GM21367 (cell line): ENCODE results near the gene KIF3A.
"Not testable (repeated sequence)": the region's sequence is repeated elsewhere in the genome, so short reads cannot be mapped to it uniquely, and the experiment has no call there.

Experiments used
- ATAC-seq: cut with Tn5 transposase; IDR thresholded peaks from one replicate; pipeline ENCODE4 v1.9.1; 2021; ENCODE audit not compliant: unreplicated experiment

KIF3A gene

DNA sequence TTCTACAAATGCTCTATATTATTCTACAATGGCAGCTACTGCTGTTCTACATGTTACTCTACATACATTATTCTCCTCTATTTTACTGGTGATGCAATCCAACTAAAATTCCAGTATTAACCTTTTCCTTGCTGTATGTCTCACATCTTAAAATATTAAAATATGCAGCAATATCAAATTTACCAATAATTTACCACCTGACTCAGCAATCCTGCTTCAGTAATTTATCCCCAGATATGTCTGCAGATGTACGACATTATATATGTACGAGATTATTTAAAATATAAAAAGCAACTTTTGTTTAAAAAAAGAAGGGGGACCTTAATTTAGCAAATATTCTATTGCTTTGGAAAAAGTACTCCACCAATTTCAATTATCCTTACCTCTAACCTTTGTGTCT, 11.6 kb downstream of the KIF3A start:
- ATAC-seq: no peak

DNA sequence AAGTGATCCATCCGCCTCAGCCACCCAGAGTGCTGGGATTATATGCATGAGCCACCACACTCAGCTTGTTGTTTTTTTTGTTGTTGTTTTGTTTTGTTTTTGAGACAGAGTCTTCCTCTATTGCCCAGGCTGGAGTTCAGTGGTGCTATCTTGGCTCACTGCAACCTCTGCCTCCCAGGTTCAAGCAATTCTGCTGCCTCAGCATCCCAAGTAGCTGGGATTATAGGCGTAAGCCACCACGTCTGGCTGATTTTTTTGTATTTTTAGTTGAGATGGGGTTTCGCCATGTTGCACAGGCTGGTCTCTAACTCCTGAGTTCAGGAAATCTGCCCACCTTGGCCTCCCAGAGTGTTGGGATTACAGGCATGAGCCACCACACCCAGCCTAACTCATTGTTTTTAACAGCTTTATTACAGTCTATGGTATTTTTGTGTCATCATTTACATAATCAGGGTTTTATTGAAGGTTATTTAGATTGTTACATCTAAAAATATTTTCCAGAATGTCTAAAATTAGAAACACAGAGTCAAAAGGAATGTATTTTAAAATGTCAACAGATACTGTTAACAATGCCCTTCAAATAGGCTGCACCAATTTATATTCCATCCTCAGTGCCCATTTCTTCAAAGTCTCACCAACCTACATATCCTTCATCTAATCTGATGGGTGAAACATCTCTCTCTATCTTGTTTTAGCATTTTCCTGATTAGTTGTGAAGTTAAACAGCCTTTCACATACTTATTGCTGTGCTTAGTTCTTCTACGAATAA, 18.6 kb downstream of the KIF3A start:
- ATAC-seq: no peak

DNA sequence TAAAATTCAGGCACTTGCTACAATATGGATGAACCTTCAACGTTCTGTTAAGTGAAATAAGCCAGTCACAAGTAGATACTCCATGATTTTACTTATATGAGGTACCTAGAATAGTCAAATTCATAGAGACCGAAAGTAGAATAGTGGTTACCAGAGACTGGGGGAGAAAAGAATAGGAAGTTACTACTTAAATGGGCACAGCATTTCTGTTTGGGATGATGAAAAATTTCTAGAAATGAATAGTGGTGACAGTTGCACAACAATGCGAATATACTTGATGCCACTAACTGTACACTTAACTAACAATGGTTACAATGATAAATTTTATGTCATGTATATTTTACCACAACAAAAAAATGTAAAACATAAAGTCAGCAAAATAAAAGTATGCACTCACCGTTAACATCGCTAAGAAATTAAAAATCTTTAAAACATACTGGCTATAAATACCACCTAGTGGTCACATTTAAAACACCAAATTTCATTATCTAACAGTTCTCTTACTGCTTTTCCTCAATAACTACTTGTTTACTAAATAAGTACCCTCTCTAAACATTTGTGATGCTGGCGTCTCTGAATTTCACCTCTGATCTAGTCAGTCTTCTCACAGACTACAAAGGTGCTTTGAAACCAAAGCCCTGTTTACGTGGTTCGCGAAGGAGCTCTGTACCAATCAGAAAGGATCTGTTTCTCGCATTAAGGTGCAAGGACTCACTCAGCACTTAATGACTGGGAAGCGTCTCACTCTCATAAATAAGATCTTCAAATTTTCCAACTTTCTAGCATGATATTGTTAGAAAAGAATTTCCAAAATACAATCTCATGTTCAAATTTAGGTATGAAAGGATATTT, 22.7 kb downstream of the KIF3A start:
- ATAC-seq: no peak

DNA sequence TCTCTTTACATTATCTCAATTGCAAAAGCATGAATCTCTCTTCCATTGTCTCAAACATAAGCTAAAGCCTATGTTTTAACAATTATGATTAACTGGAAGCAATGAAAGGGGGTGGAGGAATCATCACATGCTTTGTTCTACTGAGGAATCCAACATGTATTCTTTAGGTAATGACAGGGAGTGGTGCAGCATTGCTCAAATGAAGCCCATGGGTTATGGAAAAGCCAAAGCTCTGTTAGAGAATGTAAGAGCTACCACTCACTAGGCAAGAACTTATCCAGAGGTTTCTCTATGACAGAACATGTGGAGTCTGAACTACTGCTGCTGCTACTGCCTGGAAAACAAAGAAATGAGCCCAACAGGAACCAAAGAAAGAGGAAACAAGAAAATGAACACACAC, 28.7 kb downstream of the KIF3A start:
- no peak for ATAC-seq

DNA sequence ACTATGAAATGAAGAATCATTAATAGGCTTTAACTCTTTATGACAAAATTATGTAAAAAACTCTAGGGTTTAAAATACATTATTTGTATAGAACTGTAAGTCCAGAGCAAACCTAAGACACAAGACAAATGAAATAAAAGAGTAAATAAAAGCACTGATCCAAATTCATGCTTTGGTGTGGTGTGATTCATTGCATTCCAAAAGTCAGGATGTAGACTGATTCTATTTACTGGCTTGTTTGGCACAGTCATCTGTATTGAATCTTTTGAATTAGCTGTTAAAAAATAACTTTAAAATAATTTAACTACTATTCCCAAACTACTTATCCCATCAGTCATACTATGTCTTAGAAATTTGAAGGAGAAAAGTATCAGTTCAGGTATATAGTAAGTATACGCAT, 32.5 kb downstream of the KIF3A start:
- no peak for ATAC-seq

DNA sequence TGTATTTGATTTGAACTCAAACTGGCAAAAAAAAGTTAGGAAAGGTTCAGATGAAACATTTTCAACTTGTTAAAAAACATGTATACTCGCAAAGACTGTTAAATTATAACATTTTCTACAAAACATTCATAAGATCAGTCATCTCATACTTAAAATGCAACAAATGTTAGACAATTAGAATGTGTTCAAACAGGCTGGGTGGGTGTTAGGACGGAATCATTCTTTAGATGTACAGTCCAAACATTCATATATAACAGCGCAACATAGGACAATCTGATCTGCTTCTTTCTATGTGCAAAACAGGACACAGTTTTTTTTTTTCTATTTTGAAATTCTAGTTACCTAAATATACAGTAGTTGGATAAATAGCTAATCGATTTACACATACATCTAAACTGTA, 41.4 kb downstream of the KIF3A start:
- no peak for ATAC-seq

DNA sequence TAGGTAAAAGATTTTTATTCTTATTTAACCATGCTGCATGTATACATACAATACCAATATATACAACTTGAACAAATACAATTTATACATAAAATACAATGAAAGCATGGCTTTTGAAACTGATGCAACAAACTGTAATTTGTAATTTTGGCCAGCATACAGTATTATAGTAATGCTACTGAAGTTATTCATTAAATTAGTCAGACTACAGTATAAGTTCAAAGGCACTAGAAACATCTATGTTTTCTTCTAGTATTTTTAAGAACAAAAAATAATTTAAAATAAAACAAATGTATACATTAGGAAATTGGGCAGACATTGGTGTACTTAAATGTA, 44.7 kb downstream of the KIF3A start:
- ATAC-seq: no peak

DNA sequence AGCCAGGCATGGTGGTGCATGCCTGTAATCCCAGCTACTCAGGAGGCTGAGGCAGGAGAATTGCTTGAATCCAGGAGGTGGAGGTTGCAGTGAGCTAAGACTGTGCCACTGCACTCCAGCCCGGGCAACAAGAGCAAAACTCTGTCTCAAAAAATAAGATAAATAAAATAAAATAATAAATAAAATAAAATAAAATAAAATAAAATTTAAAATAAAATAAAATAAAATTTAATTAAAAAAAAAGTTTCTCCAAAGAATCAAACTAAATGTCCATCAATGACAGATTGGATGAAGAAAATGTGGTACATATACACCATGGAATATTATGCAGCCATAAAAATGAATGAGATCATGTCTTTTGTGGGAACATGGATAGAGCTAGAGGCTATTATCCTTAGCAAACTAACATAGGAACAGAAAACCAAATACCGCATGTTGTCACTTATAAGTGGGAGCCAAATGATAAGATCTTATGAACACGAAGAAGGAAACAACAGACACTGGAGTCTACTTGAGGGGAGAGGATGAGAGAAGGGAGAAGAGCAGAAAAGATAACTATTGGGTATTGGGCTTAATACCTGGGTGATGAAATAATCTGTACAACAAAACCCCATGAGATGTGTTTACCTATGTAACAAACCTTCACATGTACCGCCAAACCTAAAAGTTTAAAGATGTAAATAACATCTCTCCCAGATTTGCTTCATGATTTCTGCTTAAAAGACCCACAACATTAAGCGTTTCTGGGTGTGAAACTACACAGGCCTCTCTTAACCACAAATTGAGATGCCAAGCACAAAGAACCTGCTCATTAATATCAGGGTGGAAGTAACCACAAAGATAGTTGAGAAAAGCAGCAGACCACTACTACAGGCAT, 45.4 kb downstream of the KIF3A start:
- not testable (repeated sequence) for ATAC-seq

DNA sequence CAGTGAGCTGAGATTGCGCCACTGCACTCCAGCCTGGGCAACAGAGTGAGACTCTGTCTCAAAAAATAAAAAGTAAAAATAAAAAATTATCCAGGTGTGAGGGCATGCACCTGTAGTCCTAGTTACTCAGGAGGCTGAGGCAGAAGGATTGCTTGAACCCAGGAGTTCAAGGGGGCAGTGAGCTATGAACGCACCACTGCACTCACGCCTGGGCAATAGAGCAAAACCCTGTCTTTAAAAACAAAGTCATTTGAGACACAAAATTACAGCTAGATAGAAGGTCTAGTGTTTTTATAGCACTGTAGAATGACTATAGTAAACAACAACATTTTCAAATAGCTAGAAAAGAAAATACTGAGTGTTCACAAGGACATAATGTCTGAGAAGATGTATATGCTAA, 47.2 kb downstream of the KIF3A start:
- no peak for ATAC-seq

DNA sequence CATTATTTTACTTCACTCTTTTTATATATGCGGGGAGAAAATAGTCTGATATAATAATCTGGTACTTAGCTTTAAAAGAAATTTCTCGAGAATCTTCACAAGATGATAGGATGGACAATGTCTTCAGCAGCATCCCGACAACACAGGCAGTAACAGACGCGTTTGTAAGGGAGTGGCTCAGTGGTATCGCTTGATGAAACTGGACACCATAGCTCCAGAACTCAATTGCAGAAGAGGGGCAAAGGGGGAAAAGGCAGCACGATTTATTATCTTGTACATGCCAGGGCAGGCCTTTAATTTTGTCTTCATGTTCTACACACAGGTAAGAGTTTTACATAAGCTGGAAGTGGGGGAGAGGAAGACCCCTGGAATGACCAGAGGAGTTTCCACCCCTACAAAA, 47.8 kb downstream of the KIF3A start:
- no peak for ATAC-seq

DNA sequence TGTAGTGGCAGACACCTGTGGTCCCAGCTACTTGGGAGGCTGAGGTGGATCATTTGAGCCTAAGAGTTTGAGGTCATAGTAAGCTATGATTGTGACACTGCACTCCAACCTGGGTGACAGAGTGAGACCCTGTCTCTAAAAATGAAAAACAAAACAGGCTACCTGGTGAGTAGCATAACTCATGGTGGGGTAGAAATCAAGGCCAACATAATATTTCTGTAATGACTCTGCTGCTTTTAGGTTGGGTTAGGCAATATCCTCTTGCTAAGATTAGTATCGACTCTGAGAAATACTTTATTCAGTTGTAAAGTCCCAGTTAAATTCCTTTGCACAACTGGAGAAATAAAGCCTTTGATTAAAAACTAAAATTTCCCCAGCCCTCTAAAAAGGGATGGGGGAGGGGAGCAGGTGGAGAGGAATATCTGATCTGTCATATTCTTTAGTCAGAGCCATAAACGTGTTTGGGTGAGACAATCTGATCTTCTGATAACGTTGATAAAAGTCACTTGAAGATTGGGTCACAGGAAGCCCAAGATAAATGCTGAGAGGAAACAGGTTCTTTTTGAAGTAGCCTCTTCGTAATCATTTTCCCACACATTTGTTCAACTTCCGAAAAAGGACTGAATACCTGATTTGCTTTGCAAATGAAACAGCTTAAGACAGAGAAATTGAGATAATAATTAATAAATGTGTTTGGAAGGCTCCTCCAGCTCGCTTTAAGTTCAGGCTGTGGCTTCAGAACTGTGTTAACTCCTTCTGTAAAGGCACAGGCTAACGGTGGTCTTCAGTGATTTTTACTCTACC, 48.6 kb downstream of the KIF3A start:
- ATAC-seq: no peak

DNA sequence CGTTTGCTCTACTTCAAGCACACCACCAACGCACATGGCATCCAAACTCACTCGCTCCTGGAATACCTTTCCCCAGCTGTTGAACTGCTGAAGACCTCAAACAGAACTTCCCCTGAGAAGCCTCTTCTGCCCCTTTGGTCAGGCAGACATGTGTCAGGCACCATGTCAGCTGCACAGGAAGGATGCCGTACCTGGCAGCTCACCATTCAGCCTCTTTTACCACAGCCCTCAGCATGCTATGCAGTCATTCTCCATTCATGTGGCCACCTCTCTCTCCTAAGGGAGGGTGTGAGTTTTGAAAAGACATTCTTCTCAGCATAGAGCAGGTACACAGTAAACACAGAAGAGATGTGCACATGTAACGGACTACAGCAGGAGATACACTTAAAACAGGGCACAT, 49.4 kb downstream of the KIF3A start:
- ATAC-seq: no peak

DNA sequence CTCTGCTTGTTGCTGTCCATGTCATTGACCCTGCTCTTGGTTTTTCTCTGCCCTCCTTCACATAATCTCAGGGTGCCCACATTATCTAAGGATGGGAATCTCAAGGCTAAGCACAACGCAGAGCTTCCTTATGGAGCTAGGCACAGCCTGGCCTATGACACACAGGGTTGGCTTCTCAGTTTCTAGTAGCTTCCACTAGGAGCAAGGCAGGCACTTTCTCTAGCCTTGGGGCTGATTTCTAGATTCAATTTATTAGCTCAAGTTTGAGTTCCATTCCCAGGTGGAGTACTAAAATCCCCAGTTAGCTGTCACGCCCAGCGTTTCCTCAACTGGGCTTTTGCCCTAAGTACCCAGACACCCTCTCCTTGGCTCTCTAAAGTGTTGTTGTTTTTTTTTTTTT, 51.2 kb downstream of the KIF3A start:
- no peak for ATAC-seq

DNA sequence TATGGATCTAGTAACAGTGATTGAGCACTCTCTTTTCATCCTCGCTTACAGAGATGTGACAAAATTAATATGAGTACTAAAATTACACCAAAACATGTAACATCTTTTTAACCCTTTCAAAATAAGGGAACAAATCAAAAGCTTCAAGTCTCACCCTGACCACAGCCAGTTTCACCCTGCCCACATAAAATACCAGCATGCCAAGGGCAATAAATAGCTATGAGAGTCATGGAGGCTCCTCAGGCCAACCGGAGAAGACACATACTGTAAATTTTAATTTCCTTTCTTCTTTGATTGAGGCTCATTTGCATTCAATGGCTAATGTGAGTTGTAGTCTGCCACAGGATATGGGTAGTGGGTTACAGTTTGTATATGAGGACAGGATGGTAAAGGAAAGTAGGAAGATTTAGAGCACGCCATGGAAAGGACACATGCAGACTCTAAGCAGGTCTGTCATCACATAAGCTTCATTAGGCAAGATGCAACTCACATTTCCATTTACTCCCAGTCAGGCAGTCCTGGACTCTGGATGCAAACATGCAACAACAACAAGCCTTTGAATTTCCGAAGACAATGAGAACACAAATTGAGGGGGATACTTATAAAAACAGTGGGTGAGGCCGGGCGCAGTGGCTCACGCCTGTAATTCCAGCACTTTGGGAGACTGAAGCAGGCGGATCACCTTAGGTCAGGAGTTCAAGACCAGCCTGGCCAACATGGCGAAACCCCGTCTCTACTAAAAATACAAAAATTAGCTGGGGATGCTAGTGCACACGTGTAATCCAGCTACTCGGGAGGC, 52.2 kb downstream of the KIF3A start:
- no peak for ATAC-seq

DNA sequence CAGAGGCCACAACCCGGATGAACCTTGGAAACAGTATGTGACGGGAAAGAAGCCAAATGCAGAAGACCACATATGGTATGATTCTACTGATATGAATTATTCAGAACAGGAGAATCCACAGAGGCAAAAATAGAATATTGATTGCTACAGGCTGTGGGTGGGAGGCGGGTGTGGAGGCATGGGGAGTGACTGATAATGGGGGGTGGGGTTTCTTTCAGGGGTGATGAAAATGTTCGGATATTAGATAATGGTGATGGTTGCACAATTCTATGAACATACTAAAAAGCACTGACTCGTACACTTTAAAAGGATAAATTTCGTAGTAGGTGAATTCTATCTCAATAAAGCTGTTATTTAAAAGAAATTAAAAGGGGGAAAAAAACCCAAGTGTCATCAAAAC, 52.9 kb downstream of the KIF3A start:
- no peak for ATAC-seq

DNA sequence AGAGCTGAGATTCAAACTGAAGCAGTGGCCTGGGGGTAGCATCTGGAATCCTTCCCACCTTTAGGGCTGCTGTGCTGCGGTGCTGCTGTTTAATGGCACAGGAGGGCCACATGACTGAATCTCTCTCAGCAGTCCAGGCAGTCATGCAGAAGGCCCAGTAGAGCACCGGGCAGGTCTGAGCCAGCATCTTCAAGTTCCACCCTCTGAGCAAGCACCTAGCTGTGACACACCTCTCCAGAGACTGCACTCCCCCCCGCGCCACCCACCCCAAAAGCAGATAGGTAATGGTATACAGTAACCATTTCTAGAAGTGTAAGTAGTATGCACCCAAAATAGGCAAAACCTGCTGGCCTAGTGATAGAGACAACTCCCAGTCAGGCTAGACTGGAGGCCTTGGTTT, 55.4 kb downstream of the KIF3A start:
- ATAC-seq: no peak

DNA sequence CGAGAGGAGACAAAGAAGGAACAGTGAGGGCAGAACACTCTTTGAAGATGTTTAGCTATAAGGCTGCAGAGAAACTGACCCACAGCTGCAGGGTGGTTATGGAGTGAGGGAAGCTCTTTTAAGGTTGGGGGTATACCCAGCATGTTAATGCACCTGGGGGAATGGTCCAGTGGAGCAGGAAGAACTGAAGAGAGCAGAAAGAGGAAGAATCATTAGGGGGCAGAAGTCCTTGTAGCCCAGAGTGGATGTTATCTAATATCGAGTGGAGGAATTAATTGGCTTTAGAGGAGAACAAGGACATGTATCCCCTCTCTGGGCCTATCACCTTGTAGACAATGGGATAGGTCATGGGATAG, 55.9 kb downstream of the KIF3A start:
- ATAC-seq: no peak

DNA sequence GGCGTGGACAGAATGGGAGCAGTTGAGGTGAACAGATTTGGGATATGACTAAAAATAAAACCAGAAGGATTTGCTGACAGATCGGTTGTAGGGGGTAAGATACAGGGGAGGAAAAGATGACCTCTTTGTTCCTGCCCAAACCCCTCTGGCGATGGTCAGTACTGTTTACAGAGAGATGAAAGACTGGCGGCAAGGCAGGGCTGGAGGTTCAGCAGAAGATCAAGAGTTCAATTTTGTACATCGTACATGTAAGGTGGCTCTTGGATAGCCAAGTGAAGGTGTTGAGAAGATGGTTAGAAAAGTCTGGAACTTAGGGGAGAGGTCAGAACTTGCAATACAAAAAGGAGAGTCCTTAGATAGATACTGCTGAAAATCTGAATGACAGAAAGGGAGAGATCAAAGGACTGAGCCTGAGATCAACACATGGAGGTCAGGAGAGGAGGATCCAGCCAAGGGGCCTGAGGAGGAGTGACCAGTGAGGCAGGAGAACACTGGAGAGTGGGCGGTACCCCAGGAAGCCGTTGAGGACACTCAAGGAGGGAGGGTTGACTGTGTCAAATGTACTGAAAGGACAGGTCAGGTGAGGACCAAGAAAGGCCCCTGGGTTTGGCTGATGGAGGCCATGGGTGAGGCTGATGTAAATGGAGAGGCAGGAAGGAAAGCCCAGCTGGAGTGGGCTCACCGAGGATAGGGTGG, 56.4 kb downstream of the KIF3A start:
- no peak for ATAC-seq

DNA sequence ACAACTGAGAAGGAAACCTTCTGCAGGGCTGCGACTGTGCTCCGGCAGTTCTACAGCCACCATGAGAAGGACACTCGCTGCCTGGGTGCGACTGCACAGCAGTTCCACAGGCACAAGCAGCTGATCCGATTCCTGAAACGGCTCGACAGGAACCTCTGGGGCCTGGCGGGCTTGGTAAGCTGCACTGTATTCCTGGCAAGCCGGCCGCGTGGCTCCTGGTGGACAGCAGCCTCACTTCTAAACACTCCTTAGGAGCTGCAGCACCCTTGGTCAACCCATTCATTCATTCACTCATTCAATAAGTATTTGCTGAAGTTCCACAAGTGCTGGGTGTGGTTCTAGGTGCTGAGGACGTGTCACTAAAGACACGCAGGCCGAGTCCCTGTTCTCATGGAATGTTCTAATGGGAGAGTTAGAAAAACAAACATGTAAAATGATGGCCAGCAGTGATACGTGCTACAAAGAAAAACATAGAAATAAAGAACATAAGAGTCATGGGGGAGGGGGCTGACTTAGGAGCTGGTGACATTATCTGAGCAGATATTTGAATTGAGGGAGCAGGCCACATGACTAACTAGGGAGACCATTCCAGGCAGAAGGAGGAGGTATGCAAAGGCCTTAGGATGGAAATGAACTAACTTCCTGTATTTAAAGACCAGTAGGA, 57.5 kb downstream of the KIF3A start:
- no peak for ATAC-seq
